NCI-H774 (cell line): ENCODE results near the gene ECHDC1.
"Not testable (repeated sequence)": the region's sequence is repeated elsewhere in the genome, so short reads cannot be mapped to it uniquely, and the experiment has no call there.

Experiments
- DNase-seq: peaks from one replicate; lab custom pipeline; 2025; lab: John Stamatoyannopoulos, UW

Gene ECHDC1

GRCh38 chr6:127342946-127343808, at the start of gene ECHDC1:
TSS of gene ECHDC1 (minus strand) at chr6:127343609. CDS start at chr6:127331028, 12,581 bp downstream.
- peak; percentile 89 for DNase-seq

- no peak for DNase-seq
Measured at GRCh38 chr6:127392301-127392700, 48.9 kb upstream of the ECHDC1 start.

GRCh38 chr6:127391094-127391953, 47.9 kb upstream of the ECHDC1 start:
- no peak for DNase-seq

GRCh38 chr6:127389706-127390105, 46.3 kb upstream of the ECHDC1 start:
- no peak for DNase-seq

- no peak for DNase-seq
Measured at GRCh38 chr6:127385668-127386430, 42.4 kb upstream of the ECHDC1 start.

- DNase-seq = not testable (repeated sequence)
Measured at GRCh38 chr6:127384848-127385247, 41.4 kb upstream of the ECHDC1 start.

GRCh38 chr6:127383988-127384387, 40.6 kb upstream of the ECHDC1 start:
- DNase-seq = no peak

- no peak for DNase-seq
Measured at GRCh38 chr6:127382413-127382812, 39.0 kb upstream of the ECHDC1 start.

GRCh38 chr6:127381384-127381783, 38.0 kb upstream of the ECHDC1 start:
- no peak for DNase-seq

- no peak for DNase-seq
Measured at GRCh38 chr6:127376685-127377084, 33.3 kb upstream of the ECHDC1 start.

- no peak for DNase-seq
Measured at GRCh38 chr6:127367023-127367375, 23.6 kb upstream of the ECHDC1 start.

GRCh38 chr6:127366282-127367022, 23.0 kb upstream of the ECHDC1 start:
- DNase-seq = no peak

- DNase-seq = no peak
Measured at GRCh38 chr6:127365874-127366273, 22.5 kb upstream of the ECHDC1 start.

- no peak for DNase-seq
Measured at GRCh38 chr6:127352524-127352923, 9.1 kb upstream of the ECHDC1 start.

- no peak for DNase-seq
Measured at GRCh38 chr6:127349980-127350379, 6.6 kb upstream of the ECHDC1 start.

- DNase-seq = no peak
Measured at GRCh38 chr6:127348028-127348661, 4.7 kb upstream of the ECHDC1 start.

- DNase-seq = no peak
Measured at GRCh38 chr6:127347178-127347577, 3.8 kb upstream of the ECHDC1 start.

GRCh38 chr6:127345521-127345920, 2.1 kb upstream of the ECHDC1 start:
- no peak for DNase-seq

- DNase-seq = peak; percentile 52
Measured at GRCh38 chr6:127343809-127344659, 625 bp upstream of the ECHDC1 start.

- no peak for DNase-seq
Measured at GRCh38 chr6:127342296-127342945, 988 bp downstream of the ECHDC1 start.
